Panc1 (cell line): ENCODE measurements around the gene TXK. TPM values are rescaled to one million over a fixed set of nuclear protein-coding genes. Genes with fewer than 3 reads are reported as not detected.

Experiments used
- ATAC-seq: fragments of 200-7000 bp; cut with Tn5 transposase; 2 replicates; pipeline ENCODE4 v1.9.1; 2020; ENCODE audit warnings: mild to moderate bottlenecking, moderate library complexity
- BruUV-seq: library from RNA; stranded (reverse); fragments of 400-500 nt; replicated peaks from 2 replicates; lab custom pipeline; 2021; lab: Mats Ljungman, UMichigan
- CTCF ChIA-PET: fragments of 300-600 bp; sonication (Branson Sonifier 250); formaldehyde crosslinking; loops from one replicate; lab custom pipeline; 2022; ENCODE audit warnings: antibody characterized with exemption; lab: Charles Lee
- POLR2A ChIA-PET: fragments of 300-600 bp; sonication (Branson Sonifier 250); formaldehyde crosslinking; loops from one replicate; lab custom pipeline; 2022; ENCODE audit warnings: antibody characterized with exemption; lab: Charles Lee
- DNase-seq: peaks from one replicate; pipeline ENCODE4 v3.0.0-alpha.2; 2010; ENCODE audit warnings: low read depth, low spot score
- H3K27ac ChIP-seq: 2 replicates; pipeline ENCODE4 v1.5.1; 2011; ENCODE audit warnings: mild to moderate bottlenecking, low read length, inconsistent platforms
- H3K27me3 ChIP-seq: fragments of 200-500 bp; sonication (Bioruptor generic); 2 replicates; pipeline ENCODE4 v1.6.0; 2014; ENCODE audit warnings: low read length, inconsistent platforms; ENCODE audit not compliant: control insufficient read depth, insufficient read depth
- H3K36me3 ChIP-seq: fragments of 200-500 bp; sonication (Bioruptor generic); 2 replicates; pipeline ENCODE4 v1.5.1; 2014; ENCODE audit warnings: inconsistent platforms, mild to moderate bottlenecking, low read length, moderate library complexity; ENCODE audit not compliant: control insufficient read depth, insufficient read depth
- H3K4me1 ChIP-seq: 2 replicates; pipeline ENCODE4 v1.5.1; 2011; ENCODE audit warnings: inconsistent platforms, mild to moderate bottlenecking, low read length, moderate library complexity; ENCODE audit not compliant: control insufficient read depth, insufficient read depth
- H3K4me3 ChIP-seq, 2 experiments: 2 replicates each; pipeline ENCODE4 v1.5.1; 2011 to 2012; ENCODE audit warnings: low read depth in 2 of 2, low read length in 2 of 2, mild to moderate bottlenecking in 2 of 2, inconsistent platforms in 1 of 2, moderate library complexity in 1 of 2
- H3K9me3 ChIP-seq: fragments of 200-500 bp; sonication (Bioruptor generic); 2 replicates; pipeline ENCODE4 v1.5.1; 2014; ENCODE audit warnings: low read depth, mild to moderate bottlenecking, inconsistent platforms, low read length, moderate library complexity; ENCODE audit not compliant: control insufficient read depth, insufficient read depth
- CTCF ChIP-seq: fragments of 450-650 bp; IDR thresholded peaks from 2 replicates; pipeline ENCODE4 v1.5.1; 2017; ENCODE audit warnings: mild to moderate bottlenecking
- POLR2AphosphoS5 ChIP-seq: IDR thresholded peaks from 2 replicates; pipeline ENCODE4 v1.6.1; 2012; ENCODE audit warnings: mild to moderate bottlenecking, low read depth, low read length, moderate library complexity
- REST ChIP-seq, 2 experiments: IDR thresholded peaks; 2 replicates each; pipeline ENCODE4 v1.6.1; 2011 to 2012; ENCODE audit warnings: low read depth in 2 of 2, control low read depth in 1 of 2, low read length in 1 of 2, mild to moderate bottlenecking in 1 of 2, moderate library complexity in 1 of 2; ENCODE audit not compliant: insufficient read depth in 1 of 2
- SIN3A ChIP-seq: IDR thresholded peaks from 2 replicates; pipeline ENCODE4 v1.6.1; 2012; ENCODE audit warnings: low read depth, mild to moderate bottlenecking, low read length, moderate library complexity, borderline replicate concordance; ENCODE audit not compliant: insufficient read depth
- TCF7L2 ChIP-seq: IDR thresholded peaks from 2 replicates; pipeline ENCODE4 v1.6.1; 2011; ENCODE audit warnings: mild to moderate bottlenecking, low read depth, low read length, inconsistent platforms
- in situ Hi-C: cut with HindIII; loops from 2 replicates; pipeline ENCODE4 v1.10.0; 2016; ENCODE audit warnings: low sequenced_read_pairs, low pct_unique_long_range_greater_than_20kb
- intact Hi-C: fragments of 100-400 bp; cut with micrococcal nuclease; formaldehyde crosslinking; loops from one replicate; pipeline ENCODE4 v1.10.0; 2022; ENCODE audit not compliant: unreplicated experiment
- total RNA-seq: library from RNA; stranded (reverse); gene quantifications from one replicate; pipeline ENCODE4 v1.2.1, GENCODE V29; 2021; ENCODE audit not compliant: unreplicated experiment

Gene TXK
- total RNA-seq, 1 experiment from 2014 or later, result 0.26 TPM

GRCh38 chr4:48124870-48125269 is 9.2 kb downstream of the TXK start:
- Histone ChIP-seq H3K36me3 (no peaks in the 10 kb centered on the region), H3K4me3 (no peak overlapping the region), H3K9me3 (no peaks in the 10 kb centered on the region), H3K4me1 (no peaks in the 10 kb centered on the region; the same call in 1 of the 2 replicates), H3K27ac (no peak overlapping the region), H3K27me3 (no peaks in the 10 kb centered on the region)
- intact Hi-C loops (loop anchor here (5.0 to 10.0 kb wide), 2 partner anchors 167 to 370 kb away; partner anchors contain the start of gene ZAR1), in situ Hi-C loops (no loop called here)
- TF ChIP-seq REST (IDR thresholded peaks at IDR 0.05; ENCODE audit: insufficient read depth in 1 of 2, low read depth in 2 of 2, low read length in 1 of 2) (no peak), SIN3A (no peak), POLR2AphosphoS5 (no peak), TCF7L2 (no peak), CTCF (no peak)
- ATAC-seq (no peak), DNase-seq (no peak)
- ChIA-PET POLR2A (no interaction called here), CTCF (no interaction called here)
- BruUV-seq, result no TSS peak

- no peaks in the 10 kb centered on the region for H3K27me3 ChIP-seq
- no peak overlapping the region for H3K27ac ChIP-seq
- no peaks in the 10 kb centered on the region for H3K36me3 ChIP-seq
- TF ChIP-seq TCF7L2, result no peak
- TF ChIP-seq CTCF, result no peak
- no peak for TF ChIP-seq REST (IDR thresholded peaks at IDR 0.05; ENCODE audit: insufficient read depth in 1 of 2, low read depth in 2 of 2, low read length in 1 of 2)
- TF ChIP-seq SIN3A, result no peak
- no peak for TF ChIP-seq POLR2AphosphoS5
- no peaks in the 10 kb centered on the region for H3K4me1 ChIP-seq
- POLR2A ChIA-PET, result no interaction called here
- CTCF ChIA-PET, result no interaction called here
- intact Hi-C loops, result loop anchor here (10.0 kb wide), 1 partner anchor 372 kb away; the partner anchor contains the start of gene ZAR1
- no peak overlapping the region for H3K4me3 ChIP-seq
- H3K9me3 ChIP-seq, result no peaks in the 10 kb centered on the region
- in situ Hi-C loops, result no loop called here
- ATAC-seq (no peak), DNase-seq (no peak)
- no TSS peak for BruUV-seq
These were observed 11.3 kb downstream of the TXK start for GRCh38 chr4:48122756-48123155.
